ENCODE results near the gene TCN2.
"Not testable (repeated sequence)": the region's sequence is repeated elsewhere in the genome, so short reads cannot be mapped to it uniquely, and the experiment has no call there.

The TCN2 gene

GRCh38 chr22:30611197-30611596, 4.2 kb downstream of the TCN2 start:
- no peak for DNase-seq

GRCh38 chr22:30612789-30613188, 5.8 kb downstream of the TCN2 start:
- no peak for DNase-seq

GRCh38 chr22:30614268-30614667, 7.3 kb downstream of the TCN2 start:
- no peak for DNase-seq

- no peak for DNase-seq
These were observed 7.9 kb downstream of the TCN2 start for GRCh38 chr22:30614879-30615278.

- no peak for DNase-seq
These were observed 8.6 kb downstream of the TCN2 start for GRCh38 chr22:30615543-30615954.

GRCh38 chr22:30617819-30618218, 10.8 kb downstream of the TCN2 start:
- DNase-seq: no peak

GRCh38 chr22:30619909-30620308, 12.9 kb downstream of the TCN2 start:
- DNase-seq: not testable (repeated sequence)

GRCh38 chr22:30626413-30626812, 19.4 kb downstream of the TCN2 start:
- DNase-seq: no peak

GRCh38 chr22:30627471-30627870, 20.5 kb downstream of the TCN2 start:
- no peak for DNase-seq

- no peak for DNase-seq
These were observed 21.5 kb downstream of the TCN2 start for GRCh38 chr22:30628491-30628890.

- DNase-seq: not testable (repeated sequence)
These were observed 24.5 kb downstream of the TCN2 start for GRCh38 chr22:30631469-30631868.

GRCh38 chr22:30634471-30635233, 27.7 kb downstream of the TCN2 start:
- DNase-seq: peak; percentile 90

- DNase-seq: peak; percentile 95
These were observed 28.6 kb downstream of the TCN2 start, which contains the start of gene SLC35E4 for GRCh38 chr22:30635273-30636225. SLC35E4 (plus strand) TSS chr22:30635781; CDS start chr22:30636451, 670 bp downstream.

- no peak for DNase-seq
These were observed 29.5 kb downstream of the TCN2 start for GRCh38 chr22:30636226-30637077.

- DNase-seq: no peak
These were observed 30.7 kb downstream of the TCN2 start for GRCh38 chr22:30637701-30638114.

- DNase-seq: no peak
These were observed 33.4 kb downstream of the TCN2 start for GRCh38 chr22:30640361-30640760.

- no peak for DNase-seq
These were observed 34.0 kb downstream of the TCN2 start for GRCh38 chr22:30640839-30641430.

- DNase-seq: no peak
These were observed 36.3 kb downstream of the TCN2 start for GRCh38 chr22:30643055-30643875.

- DNase-seq: no peak
These were observed 39.7 kb downstream of the TCN2 start for GRCh38 chr22:30646518-30647160.

- DNase-seq: no peak
These were observed 40.6 kb downstream of the TCN2 start for GRCh38 chr22:30647536-30647935.

- DNase-seq: no peak
These were observed 41.9 kb downstream of the TCN2 start for GRCh38 chr22:30648825-30649224.

All from CD4-positive, alpha-beta T cell treated with Interleukin-21 for 1 hour (primary cell).